GM18507 (cell line): Measurements from ENCODE around the gene ZNF740.
A peak's percentile ranks its signal among the peaks of the same experiment; 100 is the strongest.
"Not testable (repeated sequence)": the region's sequence is repeated elsewhere in the genome, so short reads cannot be mapped to it uniquely, and the experiment has no call there.

Experiments
- DNase-seq: peaks from one replicate; pipeline ENCODE4 v3.0.0; 2011; ENCODE audit warnings: low read depth; ENCODE audit not compliant: insufficient read length; ENCODE audit errors: extremely low spot score
- FAIRE-seq: peaks from 2 replicates; lab custom pipeline; 2011; peaks lifted over from hg19 to GRCh38; lab: Jason Lieb, UNC

The ZNF740 gene

DNA sequence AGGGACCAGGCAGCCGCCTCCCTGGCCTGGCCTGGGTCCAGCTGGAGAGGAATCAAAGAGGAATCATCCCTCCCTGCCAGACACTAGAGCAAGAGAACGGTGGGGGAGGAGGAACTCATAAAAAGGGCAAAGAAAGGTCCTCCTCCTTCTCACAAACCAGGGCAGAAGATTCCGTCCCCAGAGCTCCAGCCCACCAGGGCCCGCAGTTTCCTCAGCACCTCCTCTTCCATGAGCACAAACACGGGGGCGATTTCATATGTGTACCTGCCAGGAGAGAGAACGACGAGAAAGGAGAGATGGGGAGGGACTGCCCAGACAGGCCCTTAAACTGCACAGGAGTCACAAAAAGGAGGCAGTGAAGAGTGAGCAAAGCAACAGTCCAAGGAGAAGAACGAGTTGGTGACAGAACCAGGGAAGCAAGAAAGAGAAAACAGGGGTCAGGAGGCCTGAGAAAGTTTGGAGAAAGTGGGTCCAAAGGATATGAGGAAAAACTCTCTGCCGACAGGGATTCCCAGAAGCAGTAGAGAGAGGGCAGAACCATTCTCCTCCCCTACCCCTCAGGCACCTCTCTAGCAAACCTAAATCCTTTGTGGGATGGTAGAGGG, 8.7 kb upstream of the ZNF740 start:
- no peak for FAIRE-seq
- DNase-seq = no peak

- FAIRE-seq = no peak
- no peak for DNase-seq
Observed at GRCh38 chr12:53172352-53172751, 8.2 kb upstream of the ZNF740 start.

GRCh38 chr12:53173085-53173715, 7.3 kb upstream of the ZNF740 start:
- no peak for DNase-seq
- no peak for FAIRE-seq

DNA sequence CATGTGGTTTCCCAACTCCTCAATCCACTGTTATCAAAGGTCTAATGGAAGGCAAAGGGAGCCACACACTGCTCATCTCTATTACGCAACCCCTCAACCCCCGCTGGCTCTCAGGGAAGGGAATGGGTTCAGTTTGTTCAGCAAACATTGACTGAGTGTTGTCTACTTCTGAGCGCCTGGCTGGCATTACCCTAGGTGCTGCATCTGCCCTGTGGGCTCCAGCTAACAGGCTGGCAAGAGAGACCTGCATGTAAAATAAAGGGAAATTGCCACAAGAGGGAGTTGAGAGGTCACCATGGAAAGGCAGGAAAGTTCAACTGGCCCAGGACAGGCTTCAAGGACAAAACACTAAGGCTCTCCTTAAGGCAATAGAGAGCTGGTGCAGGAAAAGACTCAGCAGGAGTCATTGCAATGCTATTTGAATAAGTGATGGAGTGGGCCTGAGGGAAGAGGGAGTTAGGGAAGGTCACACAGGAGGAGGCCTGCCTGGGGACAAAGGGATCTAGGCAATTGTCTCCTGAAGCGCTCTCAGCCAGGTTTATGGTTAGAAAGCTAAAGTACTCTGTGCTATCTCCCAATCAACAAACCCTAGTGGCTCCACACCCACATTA, 5.5 kb upstream of the ZNF740 start:
- FAIRE-seq (peak; percentile 35), DNase-seq (no peak)

DNA sequence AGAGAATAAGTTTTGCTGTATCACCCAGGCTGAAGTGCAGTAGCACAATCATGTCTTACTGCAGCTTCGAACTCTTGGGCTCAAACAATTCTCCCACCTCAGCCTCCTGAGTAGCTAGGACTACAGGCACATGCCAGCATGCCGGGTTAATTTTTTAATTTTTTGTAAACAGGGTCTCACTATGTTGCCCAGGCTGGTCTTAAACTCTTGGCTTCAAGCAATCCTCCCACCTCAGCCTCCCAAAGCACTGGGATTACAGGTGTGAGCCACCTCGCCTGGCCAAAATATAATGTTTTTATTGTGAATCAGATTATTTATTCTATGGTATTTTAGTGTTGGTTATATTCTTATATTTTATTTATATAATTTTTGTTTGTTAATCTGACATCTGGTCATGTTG, 3.8 kb upstream of the ZNF740 start:
- FAIRE-seq = no peak
- DNase-seq = no peak

GRCh38 chr12:53177447-53177846, 3.1 kb upstream of the ZNF740 start:
- FAIRE-seq, DNase-seq: not testable (repeated sequence)

DNA sequence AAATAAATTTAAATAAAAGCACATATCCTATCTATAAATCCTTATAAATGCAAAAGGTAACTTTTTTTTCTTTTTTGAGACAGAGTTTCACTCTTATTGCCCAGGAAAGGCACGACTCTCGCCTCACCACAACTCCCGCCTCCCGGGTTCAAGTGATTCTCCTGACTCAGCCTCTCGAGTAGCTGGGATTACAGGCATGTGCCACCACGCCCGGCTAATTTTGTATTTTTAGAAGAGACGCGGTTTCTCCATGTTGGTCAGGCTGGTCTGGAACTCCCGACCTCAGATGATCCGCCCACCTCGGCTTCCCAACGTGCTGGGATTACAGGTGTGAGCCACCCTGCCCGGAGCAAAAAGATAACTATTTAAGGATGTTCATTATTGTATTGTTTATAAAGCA, 1.7 kb upstream of the ZNF740 start:
- not testable (repeated sequence) for FAIRE-seq, DNase-seq

- FAIRE-seq (no peak), DNase-seq (no peak)
Observed at GRCh38 chr12:53179687-53180219, 769 bp upstream of the ZNF740 start.

DNA sequence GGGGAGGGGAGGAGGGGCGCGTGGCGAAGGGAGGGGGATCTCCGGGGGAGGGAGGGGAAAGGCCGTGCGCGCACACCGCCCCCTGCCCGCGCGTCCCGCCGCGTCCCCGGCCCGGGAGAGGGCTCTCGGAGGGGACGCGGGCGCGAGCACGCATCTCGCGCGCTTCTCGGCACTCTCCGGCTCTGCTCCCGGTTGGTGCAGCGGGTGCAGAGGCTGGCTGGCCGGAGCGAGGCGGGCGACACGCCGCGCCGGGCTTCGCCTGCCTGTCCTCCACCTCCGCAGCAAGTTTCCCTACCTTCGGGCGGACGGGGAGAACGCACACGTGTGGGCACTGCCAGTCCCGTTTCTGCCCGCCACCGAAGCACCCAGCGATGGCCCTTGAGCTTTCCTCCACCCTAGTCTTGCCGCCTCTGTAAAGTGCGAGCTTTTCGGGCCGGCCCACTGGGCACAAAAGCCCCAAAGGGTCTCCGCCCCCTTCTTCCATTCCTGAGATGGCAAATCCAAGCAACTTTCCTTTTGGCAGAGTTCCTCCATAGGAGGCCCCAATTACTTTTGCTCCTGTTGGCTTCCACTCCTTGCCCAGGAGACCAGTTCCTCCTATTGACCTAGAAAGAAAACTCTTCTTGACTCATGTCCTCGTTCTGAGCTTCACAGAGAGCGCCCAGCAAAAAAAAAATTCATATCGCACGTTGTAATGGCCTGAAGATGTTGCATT, 566 bp downstream of the ZNF740 start:
- peak; percentile 29 for FAIRE-seq
- DNase-seq = peak; percentile 75

DNA sequence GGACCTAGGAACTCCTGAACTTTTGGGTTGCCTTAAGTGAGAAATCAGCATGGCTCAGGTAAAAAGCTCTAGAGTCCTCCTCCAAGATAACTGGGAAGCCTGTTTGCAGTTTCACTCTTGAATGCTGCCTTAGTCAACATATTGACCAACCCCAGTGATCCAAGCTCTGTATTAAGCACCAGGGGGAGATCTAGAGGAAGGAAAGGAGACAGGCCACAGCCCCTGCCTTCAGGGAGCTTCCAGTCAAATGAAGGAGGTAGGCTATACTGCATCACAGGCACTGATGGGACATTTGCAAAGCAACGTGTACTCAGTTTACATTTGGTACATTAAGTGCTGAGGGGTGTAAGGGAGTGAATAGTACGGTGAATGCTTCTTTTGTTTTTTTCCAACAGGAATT, 1.4 kb downstream of the ZNF740 start:
- FAIRE-seq = no peak
- DNase-seq = no peak

- DNase-seq = no peak
- FAIRE-seq = no peak
Observed at GRCh38 chr12:53182903-53183302, 2.4 kb downstream of the ZNF740 start.

- DNase-seq = no peak
- no peak for FAIRE-seq
Observed at GRCh38 chr12:53184828-53185227, 4.3 kb downstream of the ZNF740 start.

- FAIRE-seq (no peak), DNase-seq (no peak)
Observed at GRCh38 chr12:53185582-53186153, 5.1 kb downstream of the ZNF740 start.

DNA sequence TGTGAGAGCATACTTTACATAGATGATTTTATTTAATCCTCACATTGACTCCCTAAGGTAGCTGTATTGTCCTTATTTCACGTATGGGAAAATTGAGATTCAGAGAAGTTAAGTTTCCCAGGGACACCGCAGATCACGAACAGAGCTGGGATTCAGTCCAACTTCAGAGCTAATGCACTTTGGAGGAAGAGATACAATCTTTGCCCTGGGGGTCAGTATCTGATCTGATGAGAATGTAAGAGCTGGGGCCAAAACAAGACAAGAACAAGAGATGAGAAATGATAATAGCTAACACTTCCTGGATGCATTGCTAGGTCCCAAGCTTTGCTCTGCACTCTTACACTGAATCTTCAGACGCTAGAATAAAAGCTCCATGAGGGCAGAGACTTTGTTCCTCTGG, 6.2 kb downstream of the ZNF740 start:
- FAIRE-seq (no peak), DNase-seq (no peak)

DNA sequence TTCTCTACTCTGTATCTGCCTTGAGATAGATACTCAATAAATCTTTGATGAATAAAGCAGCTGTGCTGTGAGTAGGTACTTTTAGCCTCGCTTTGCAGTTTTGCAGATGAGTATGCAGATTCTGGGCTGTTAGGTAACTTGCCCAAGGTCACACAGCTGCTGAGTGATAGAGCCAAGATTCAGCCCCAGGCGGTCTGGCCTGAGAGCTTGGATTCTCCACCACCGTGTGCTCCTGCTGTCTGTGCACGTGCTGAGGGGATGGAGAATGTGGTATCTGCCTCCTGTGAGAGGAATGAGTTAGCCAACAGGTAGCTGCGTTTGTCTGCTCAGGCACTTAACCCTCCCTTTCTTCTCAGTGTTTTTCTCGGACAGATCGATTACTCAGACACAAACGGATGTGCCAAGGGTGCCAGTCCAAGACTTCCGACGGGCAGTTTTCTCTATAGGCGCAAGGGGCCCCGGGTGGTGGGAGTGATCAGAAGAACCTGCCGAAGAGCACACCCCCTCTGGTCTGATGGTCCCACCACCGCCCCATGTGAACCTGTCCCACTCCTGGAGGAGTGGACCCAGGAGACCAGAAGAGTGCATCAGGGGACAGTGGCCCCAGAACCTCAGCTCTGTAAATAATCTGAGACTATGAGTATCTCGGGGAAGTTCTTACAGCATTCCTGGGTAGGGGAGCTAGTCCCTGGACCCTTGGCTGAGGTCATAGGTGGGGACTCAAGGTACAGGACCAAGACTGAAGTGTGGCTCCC, 6.8 kb downstream of the ZNF740 start:
- no peak for DNase-seq
- FAIRE-seq = no peak

GRCh38 chr12:53190108-53190729, 9.7 kb downstream of the ZNF740 start:
- FAIRE-seq = peak; percentile 15
- DNase-seq = peak; percentile 26

DNA sequence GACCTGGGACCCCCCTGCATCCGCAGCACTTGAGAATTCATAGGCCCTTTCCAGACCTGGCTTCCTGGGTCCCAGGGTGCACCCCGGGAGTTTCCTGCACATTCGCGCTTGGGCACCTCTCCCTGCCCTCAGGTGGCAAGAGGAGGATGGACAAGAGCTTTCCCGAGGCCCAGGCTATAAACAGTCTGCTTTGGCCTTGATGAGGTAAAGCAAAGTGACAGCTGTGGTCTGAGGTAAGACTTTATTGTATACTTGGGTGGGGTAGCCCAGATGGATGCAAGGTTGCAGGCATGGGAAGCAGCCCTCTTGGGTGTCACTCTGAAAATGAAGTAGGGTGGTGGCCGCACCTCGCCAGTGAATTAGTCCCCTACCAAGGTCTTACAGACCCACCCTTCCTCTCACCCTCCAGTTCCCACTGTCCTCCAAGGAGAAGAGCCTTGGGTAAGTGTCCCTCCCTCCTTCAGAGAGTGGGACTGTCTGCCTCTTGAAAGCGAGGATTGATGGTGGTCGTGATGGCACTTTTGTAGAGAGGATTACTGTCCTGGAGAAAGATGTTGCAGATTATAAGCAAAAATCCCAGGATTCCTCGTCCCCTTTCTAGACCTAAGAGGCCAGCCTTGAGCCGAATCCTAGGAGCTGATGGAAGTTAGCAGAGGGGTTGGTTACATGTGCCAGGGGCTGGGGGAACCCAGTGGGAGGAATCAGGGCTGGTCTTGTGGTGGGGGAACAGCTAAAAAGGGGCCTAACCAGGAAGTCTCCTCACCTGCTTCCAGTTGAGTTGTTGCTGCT, 10.8 kb downstream of the ZNF740 start:
- DNase-seq (no peak), FAIRE-seq (no peak)

DNA sequence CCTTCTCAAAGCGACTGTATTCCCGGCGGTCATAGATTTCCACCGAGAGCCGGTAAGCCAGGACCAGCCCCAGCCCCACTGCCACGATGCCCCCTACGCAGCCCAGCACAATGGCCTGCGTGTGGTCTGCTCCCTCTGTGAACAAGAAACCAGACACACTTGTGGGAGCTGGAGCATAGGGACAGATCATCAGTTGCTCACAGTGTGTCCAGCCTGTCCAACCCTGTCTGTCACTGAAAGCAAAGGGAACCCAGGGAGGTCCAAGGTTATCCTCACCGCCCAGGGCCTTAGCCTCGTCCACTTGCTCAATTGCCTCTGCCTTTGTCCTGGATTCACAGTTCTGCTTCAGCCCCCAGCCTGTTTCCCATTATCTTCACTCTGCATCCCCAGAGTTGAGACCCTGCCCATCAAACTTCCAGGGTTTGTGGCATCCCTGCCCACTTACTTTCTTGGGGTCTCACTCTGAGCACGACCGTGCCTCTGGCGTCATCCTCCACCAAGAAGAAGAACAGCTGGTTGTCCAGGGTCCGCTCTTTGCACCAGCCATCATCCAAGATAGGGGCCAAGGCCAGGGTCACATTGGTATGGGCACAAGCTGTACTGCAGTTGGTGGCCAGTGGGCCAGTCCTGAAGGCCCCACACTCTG, 11.5 kb downstream of the ZNF740 start:
- FAIRE-seq = no peak
- no peak for DNase-seq
